Retinal pigment epithelial cell (primary cell): ENCODE results near the gene TRAPPC12.

ENCODE experiments used
- DNase-seq: peaks from one replicate; pipeline ENCODE4 v3.0.0-alpha.2; 2010; ENCODE audit warnings: low read depth
- H3K4me3 ChIP-seq: 2 replicates; pipeline ENCODE4 v1.5.1; 2011; ENCODE audit warnings: mild to moderate bottlenecking, low read length, control low read depth, moderate library complexity
- CTCF ChIP-seq: conservative IDR thresholded peaks from 2 replicates; pipeline ENCODE4 v1.5.1; 2011; ENCODE audit warnings: low read depth, low read length, control low read depth, inconsistent platforms

Gene TRAPPC12

DNA sequence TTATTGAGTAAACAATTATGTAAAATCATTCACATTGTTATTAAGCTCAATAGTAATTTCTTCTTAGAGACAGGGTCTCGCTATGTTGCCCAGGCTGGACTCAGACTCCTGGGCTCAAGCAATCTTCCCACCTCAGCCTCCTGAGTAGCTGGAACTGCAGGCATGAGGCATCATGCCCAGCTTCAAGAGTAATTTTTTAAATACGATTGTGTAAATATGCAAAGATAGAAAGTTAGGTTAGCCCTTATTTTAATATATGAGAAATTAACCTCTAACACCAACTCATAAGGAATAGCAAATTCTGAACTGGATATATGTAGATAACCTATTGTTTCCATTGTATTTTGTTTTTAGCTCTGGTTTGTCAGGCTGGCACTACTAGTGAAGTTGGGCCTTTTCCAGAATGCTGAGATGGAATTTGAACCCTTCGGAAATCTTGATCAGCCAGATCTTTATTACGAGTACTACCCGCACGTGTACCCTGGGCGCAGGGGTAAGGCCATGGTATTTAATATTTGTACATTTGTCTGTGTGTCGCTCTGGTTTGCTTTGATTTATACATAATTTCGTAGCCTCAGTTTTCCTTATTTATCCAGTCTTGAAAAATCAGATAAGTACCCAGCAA, 44.8 kb downstream of the TRAPPC12 start:
- H3K4me3 ChIP-seq: no peak overlapping the region
- TF ChIP-seq CTCF: no peak
- no peak for DNase-seq

DNA sequence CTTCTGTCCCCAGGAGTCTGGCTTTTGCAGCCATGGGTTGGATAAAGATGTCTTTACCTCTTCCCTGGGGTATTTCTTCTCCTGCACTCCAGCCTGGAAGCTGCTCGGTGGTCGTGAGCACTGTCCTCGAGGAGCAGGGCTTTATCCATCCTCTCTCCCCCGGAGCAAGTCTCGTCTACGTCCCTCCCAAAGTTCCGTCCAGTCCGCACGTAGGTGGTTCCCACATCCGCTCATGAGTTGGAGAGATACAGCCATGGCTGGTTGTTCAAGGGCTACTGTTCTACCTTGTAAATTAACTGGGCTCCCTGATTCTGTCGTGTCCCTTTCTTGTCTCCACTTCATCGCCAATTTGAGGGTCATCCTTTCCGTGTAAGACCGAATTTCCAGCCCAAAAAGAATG, 47.1 kb downstream of the TRAPPC12 start:
- no peak for TF ChIP-seq CTCF
- no peak for DNase-seq
- no peak overlapping the region for H3K4me3 ChIP-seq

DNA sequence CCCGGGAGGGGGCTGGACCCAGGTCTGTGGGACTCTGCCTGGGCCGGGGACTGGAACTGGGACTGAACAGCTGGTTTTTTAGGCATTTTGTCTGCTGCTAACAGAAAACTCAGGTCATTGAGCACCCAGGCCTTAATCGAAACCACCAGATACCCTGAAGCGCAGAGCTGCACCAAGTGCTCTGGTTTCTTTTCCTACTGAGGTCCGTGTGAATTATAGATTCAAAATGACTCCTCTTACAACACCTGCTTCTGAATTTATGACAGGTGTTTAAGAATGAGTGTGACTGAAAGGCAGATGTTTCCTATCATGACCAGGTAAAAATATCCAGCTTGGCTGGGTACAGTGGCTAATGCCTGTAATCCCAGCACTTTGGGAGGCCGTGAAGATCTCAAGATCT, 47.8 kb downstream of the TRAPPC12 start:
- no peak for DNase-seq
- TF ChIP-seq CTCF: no peak
- H3K4me3 ChIP-seq: no peak overlapping the region

GRCh38 chr2:3428577-3428976, 49.1 kb downstream of the TRAPPC12 start:
- DNase-seq: no peak
- no peak overlapping the region for H3K4me3 ChIP-seq
- TF ChIP-seq CTCF: no peak

GRCh38 chr2:3429066-3429610, 49.6 kb downstream of the TRAPPC12 start:
- TF ChIP-seq CTCF: no peak
- no peak for DNase-seq
- no peak overlapping the region for H3K4me3 ChIP-seq

DNA sequence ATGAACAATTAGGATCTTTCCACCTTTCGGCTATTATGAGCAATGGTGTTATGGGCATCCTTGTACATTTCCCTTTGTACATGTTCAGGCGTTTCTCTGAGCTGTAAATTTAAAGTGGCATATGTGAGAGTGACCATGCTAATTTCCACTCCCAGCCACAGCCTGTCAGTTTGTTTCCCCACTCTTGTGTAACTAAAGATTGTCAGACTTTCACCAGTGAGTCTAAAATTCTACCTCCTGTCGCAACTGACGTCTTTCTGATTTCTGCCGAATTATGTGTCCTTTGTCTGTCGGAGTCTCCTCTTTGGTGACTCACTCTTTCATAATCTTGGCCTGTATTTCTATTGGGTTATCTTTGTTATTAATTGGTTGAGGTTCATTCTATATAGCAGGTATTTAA, 50.7 kb downstream of the TRAPPC12 start:
- TF ChIP-seq CTCF: no peak
- no peak overlapping the region for H3K4me3 ChIP-seq
- DNase-seq: no peak

GRCh38 chr2:3430740-3431490, 51.4 kb downstream of the TRAPPC12 start:
- no peak for DNase-seq
- no peak overlapping the region for H3K4me3 ChIP-seq
- TF ChIP-seq CTCF: no peak
